ENCODE results near the gene EBF3. TPM values are rescaled to one million over a fixed set of nuclear protein-coding genes. Genes with fewer than 3 reads are reported as not detected.

The EBF3 gene
- total RNA-seq, 2 donors from 2014 or later: 0.44 to 2.0 TPM

DNA sequence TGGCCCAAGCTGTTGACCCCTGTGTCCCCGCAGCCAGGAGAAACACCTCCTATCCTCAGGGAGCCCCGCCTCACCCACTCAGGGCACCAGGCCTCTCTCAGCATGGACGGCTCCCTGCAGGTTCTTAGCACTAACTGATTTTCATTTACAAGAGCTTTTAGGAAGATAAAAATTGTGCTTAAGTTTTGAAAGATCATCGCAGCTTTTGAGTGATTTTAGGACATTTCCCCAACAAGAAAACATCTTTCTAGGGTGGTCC is 22.1 kb downstream of the EBF3 start:
- Mint-ChIP-seq H3K27me3 (ENCODE audit: insufficient read depth) (peaks cover 14% of the 10 kb centered on the region), H3K9me3 (no peaks in the 10 kb centered on the region), H3K4me1 (peaks cover 4% of the 10 kb centered on the region), H3K4me3 (no peak overlapping the region), H3K27ac (no peak overlapping the region), H3K36me3 (ENCODE audit: low read depth) (no peaks in the 10 kb centered on the region)
- Histone ChIP-seq H3K27me3 (ENCODE audit: control insufficient read depth, insufficient read depth, low read length, poor library complexity, severe bottlenecking) (no peaks in the 10 kb centered on the region), H3K36me3 (ENCODE audit: control insufficient read depth, insufficient read depth, low read length) (no peaks in the 10 kb centered on the region), H3K4me3 (ENCODE audit: low read length) (no peak overlapping the region), H3K9me3 (ENCODE audit: control insufficient read depth, low read length) (no peaks in the 10 kb centered on the region), H3K9ac (ENCODE audit: extremely low read depth, low read length, poor library complexity, severe bottlenecking) (no peak overlapping the region), H3K4me1 (ENCODE audit: control insufficient read depth, insufficient read depth, low read length) (no peaks in the 10 kb centered on the region), H3K27ac (ENCODE audit: low read depth, low read length) (no peak overlapping the region)
- WGBS, 2 experiments (ENCODE audit: insufficient coverage in 1 of 2, insufficient read length in 1 of 2): 95 to 100% methylated on average over 1 to 4 of the region's 4 CpGs
- DNase-seq: no peak
- TF ChIP-seq, protein P1, sequence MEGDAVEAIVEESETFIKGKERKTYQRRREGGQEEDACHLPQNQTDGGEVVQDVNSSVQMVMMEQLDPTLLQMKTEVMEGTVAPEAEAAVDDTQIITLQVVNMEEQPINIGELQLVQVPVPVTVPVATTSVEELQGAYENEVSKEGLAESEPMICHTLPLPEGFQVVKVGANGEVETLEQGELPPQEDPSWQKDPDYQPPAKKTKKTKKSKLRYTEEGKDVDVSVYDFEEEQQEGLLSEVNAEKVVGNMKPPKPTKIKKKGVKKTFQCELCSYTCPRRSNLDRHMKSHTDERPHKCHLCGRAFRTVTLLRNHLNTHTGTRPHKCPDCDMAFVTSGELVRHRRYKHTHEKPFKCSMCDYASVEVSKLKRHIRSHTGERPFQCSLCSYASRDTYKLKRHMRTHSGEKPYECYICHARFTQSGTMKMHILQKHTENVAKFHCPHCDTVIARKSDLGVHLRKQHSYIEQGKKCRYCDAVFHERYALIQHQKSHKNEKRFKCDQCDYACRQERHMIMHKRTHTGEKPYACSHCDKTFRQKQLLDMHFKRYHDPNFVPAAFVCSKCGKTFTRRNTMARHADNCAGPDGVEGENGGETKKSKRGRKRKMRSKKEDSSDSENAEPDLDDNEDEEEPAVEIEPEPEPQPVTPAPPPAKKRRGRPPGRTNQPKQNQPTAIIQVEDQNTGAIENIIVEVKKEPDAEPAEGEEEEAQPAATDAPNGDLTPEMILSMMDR (conservative IDR thresholded peaks at IDR 0.05): no peak

DNA sequence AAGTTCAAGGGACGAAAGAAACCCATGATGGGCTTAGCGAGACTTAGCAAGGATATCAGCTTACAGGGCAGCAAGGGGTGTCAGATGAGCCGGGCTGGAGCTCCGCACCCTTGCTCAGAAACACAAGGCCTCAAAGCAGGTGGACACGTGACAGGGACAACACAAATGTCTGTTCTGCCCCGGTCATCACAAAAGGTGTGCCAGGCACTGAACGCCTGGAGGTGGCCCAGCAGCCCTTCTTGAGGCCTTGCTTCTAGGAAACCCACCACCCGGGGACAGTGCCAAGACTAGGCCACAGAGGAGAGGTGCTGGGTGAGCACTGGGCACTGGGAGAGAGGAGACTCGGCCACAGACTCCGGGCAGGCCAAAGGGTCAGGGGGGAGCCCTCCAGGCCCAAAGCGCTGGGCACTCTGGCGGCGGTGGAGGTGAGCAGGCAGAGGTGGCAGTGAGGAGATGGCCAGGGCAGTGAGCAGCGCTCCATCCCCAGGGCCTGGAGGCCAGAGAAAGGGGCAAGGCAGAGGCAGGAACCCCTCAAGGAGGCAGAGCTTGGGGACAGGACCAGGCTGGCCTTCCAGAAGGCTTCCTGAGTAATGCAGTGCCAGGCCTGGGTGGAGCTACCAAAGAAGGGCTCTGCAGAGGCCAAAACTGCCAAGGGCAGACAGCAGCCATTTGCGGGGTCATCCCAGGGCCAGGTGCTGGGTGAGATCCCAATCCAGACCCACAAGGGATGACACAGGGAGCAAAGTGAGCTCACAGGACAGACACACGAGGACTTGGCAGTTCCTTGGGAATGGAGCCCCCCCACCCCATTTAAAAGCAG is 22.7 kb downstream of the EBF3 start:
- 85% methylated on average over 10 to 16 of the region's 16 CpGs for WGBS, 2 experiments (ENCODE audit: insufficient coverage in 1 of 2, insufficient read length in 1 of 2)
- Mint-ChIP-seq H3K4me1 (peaks cover 4% of the 10 kb centered on the region), H3K4me3 (no peak overlapping the region), H3K27ac (no peak overlapping the region), H3K9me3 (no peaks in the 10 kb centered on the region), H3K27me3 (ENCODE audit: insufficient read depth) (peaks cover 14% of the 10 kb centered on the region), H3K36me3 (ENCODE audit: low read depth) (no peaks in the 10 kb centered on the region)
- H3K9ac ChIP-seq (ENCODE audit: extremely low read depth, low read length, poor library complexity, severe bottlenecking): no peak overlapping the region
- no peaks in the 10 kb centered on the region for H3K27me3 ChIP-seq (ENCODE audit: control insufficient read depth, insufficient read depth, low read length, poor library complexity, severe bottlenecking)
- H3K27ac ChIP-seq (ENCODE audit: low read depth, low read length): no peak overlapping the region
- no peaks in the 10 kb centered on the region for H3K9me3 ChIP-seq (ENCODE audit: control insufficient read depth, low read length)
- TF ChIP-seq, protein P1 (conservative IDR thresholded peaks at IDR 0.05): no peak
- no peaks in the 10 kb centered on the region for H3K4me1 ChIP-seq (ENCODE audit: control insufficient read depth, insufficient read depth, low read length)
- no peaks in the 10 kb centered on the region for H3K36me3 ChIP-seq (ENCODE audit: control insufficient read depth, insufficient read depth, low read length)
- DNase-seq: no peak
- H3K4me3 ChIP-seq (ENCODE audit: low read length): no peak overlapping the region

GRCh38 chr10:129940617-129941198 is 23.4 kb downstream of the EBF3 start:
- Mint-ChIP-seq H3K9me3 (no peaks in the 10 kb centered on the region), H3K4me1 (peaks cover 4% of the 10 kb centered on the region), H3K4me3 (no peak overlapping the region), H3K27ac (no peak overlapping the region), H3K36me3 (ENCODE audit: low read depth) (no peaks in the 10 kb centered on the region), H3K27me3 (ENCODE audit: insufficient read depth) (peaks cover 11% of the 10 kb centered on the region)
- Histone ChIP-seq H3K27me3 (ENCODE audit: control insufficient read depth, insufficient read depth, low read length, poor library complexity, severe bottlenecking) (no peaks in the 10 kb centered on the region), H3K27ac (ENCODE audit: low read depth, low read length) (no peak overlapping the region), H3K36me3 (ENCODE audit: control insufficient read depth, insufficient read depth, low read length) (no peaks in the 10 kb centered on the region), H3K4me1 (ENCODE audit: control insufficient read depth, insufficient read depth, low read length) (no peaks in the 10 kb centered on the region), H3K4me3 (ENCODE audit: low read length) (no peak overlapping the region), H3K9ac (ENCODE audit: extremely low read depth, low read length, poor library complexity, severe bottlenecking) (no peak overlapping the region), H3K9me3 (ENCODE audit: control insufficient read depth, low read length) (no peaks in the 10 kb centered on the region)
- no peak for DNase-seq
- 95 to 97% methylated on average over 3 to 13 of the region's 13 CpGs for WGBS, 2 experiments (ENCODE audit: insufficient coverage in 1 of 2, insufficient read length in 1 of 2)
- TF ChIP-seq, protein P1 (conservative IDR thresholded peaks at IDR 0.05): no peak
